Measurements from ENCODE around the gene PPP1R16B.

PPP1R16B gene

GRCh38 chr20:38892091-38892981 lies 86.8 kb downstream of the PPP1R16B start:
- FAIRE-seq (no peak), DNase-seq (ENCODE audit: insufficient read length, low spot score) (no peak)

GRCh38 chr20:38893056-38893564 lies 87.6 kb downstream of the PPP1R16B start:
- DNase-seq (ENCODE audit: insufficient read length, low spot score) (no peak), FAIRE-seq (peak; percentile 62)

DNA sequence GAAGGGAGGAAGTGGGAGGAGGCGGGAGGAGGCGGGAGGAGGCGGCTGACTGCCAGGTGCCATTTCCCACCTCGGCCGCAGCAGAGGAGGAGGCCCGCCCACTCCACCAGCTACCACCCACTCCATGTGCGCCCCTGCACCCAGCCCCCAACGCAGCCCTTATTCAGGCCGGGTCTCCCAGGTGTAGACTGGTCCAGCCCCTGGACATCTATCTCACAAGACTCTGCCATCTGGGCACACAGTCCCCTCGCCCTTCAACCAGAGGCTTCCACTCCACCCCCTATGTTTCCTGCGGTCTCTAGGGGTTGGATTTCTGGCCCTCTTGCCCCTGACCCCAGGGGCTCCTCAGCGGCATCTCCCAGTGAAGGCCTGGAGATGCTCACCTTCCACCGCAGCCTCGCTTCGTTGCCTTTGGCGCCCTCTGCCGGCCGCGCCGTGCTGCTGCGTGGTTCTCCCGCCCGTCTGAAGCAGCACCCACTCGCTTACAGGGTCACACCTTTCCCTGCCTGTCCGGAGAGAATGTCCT lies 88.1 kb downstream of the PPP1R16B start:
- DNase-seq (ENCODE audit: insufficient read length, low spot score): peak; percentile 95
- FAIRE-seq: peak; percentile 94

GRCh38 chr20:38894091-38894847 lies 88.8 kb downstream of the PPP1R16B start:
- peak; percentile 58 for FAIRE-seq
- no peak for DNase-seq (ENCODE audit: insufficient read length, low spot score)

GRCh38 chr20:38895098-38895949 lies 89.8 kb downstream of the PPP1R16B start:
- DNase-seq (ENCODE audit: insufficient read length, low spot score): no peak
- FAIRE-seq: peak; percentile 9

DNA sequence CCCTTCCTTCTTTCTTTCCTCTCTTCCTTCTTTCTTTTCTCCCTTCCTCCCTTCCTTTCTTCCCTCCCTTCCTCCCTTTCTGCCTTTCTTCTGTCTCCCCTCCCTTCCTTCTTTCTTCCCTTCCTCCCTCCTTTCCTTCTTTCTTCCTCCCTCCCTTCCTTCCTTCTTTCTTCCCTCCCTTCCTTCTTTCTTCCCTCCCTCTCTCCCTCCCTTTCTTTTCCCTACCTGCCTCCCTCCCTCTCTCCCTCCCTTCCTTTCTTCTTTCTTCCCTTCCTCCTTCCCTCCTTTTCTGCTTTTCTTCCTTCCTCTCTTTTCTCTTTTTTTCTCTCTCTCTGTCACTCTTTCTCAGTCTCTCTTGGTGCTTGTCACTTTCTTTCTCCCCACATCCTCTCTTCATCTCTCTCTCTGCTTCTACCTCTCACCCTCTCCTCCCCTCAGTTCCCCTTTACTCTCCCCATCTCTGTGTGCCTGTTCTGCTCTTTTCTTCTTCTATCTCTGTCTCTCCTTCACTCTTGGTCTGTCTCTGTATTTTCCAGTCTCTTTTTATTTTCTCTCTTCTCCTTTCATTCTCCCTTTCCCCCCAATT lies 90.6 kb downstream of the PPP1R16B start:
- no peak for FAIRE-seq
- DNase-seq (ENCODE audit: insufficient read length, low spot score): no peak

DNA sequence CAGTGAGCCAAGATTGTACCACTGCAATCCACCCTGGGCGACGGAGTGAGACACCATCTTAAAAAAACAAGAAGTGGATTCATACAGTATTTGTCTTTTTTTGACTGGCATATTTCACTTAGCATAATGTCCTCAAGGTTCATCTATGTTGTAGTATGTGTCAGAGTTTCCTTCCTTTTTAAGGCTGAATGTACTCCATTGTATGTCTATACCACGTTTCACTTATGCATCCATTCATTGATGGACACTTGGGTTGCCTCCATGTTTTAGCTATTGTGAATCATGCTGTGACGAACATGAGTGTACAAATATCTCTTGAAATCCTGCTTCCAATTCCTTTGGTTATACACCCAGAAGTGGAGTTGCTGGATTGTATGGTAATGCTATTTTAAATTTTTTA lies 91.8 kb downstream of the PPP1R16B start:
- peak; percentile 62 for FAIRE-seq

GRCh38 chr20:38900606-38901005 lies 95.1 kb downstream of the PPP1R16B start:
- FAIRE-seq (peak; percentile 76), DNase-seq (ENCODE audit: insufficient read length, low spot score) (no peak)

More for the DNA sequence above, 91.8 kb downstream of the PPP1R16B start:
- DNase-seq (ENCODE audit: insufficient read length, low spot score): no peak

- no peak for FAIRE-seq
- DNase-seq (ENCODE audit: insufficient read length, low spot score): no peak
Observed at GRCh38 chr20:38902601-38903000, 97.1 kb downstream of the PPP1R16B start.

- DNase-seq (ENCODE audit: insufficient read length, low spot score) (no peak), FAIRE-seq (no peak)
Observed at GRCh38 chr20:38903335-38903734, 97.8 kb downstream of the PPP1R16B start.

GRCh38 chr20:38905375-38905774 lies 99.9 kb downstream of the PPP1R16B start:
- no peak for FAIRE-seq
- DNase-seq (ENCODE audit: insufficient read length, low spot score): no peak

GRCh38 chr20:38907918-38908677 lies 102.6 kb downstream of the PPP1R16B start:
- FAIRE-seq (no peak), DNase-seq (ENCODE audit: insufficient read length, low spot score) (no peak)

GRCh38 chr20:38915355-38915754 lies 109.9 kb downstream of the PPP1R16B start:
- DNase-seq (ENCODE audit: insufficient read length, low spot score) (no peak), FAIRE-seq (no peak)

- no peak for DNase-seq (ENCODE audit: insufficient read length, low spot score)
- no peak for FAIRE-seq
Observed at GRCh38 chr20:38917657-38918056, 112.2 kb downstream of the PPP1R16B start.

GRCh38 chr20:38918172-38918571 lies 112.7 kb downstream of the PPP1R16B start:
- FAIRE-seq: peak; percentile 46
- DNase-seq (ENCODE audit: insufficient read length, low spot score): no peak

- DNase-seq (ENCODE audit: insufficient read length, low spot score) (no peak), FAIRE-seq (no peak)
Observed at GRCh38 chr20:38919683-38920082, 114.2 kb downstream of the PPP1R16B start.

- DNase-seq (ENCODE audit: insufficient read length, low spot score) (no peak), FAIRE-seq (peak; percentile 51)
Observed at GRCh38 chr20:38920411-38920810, 114.9 kb downstream of the PPP1R16B start.

DNA sequence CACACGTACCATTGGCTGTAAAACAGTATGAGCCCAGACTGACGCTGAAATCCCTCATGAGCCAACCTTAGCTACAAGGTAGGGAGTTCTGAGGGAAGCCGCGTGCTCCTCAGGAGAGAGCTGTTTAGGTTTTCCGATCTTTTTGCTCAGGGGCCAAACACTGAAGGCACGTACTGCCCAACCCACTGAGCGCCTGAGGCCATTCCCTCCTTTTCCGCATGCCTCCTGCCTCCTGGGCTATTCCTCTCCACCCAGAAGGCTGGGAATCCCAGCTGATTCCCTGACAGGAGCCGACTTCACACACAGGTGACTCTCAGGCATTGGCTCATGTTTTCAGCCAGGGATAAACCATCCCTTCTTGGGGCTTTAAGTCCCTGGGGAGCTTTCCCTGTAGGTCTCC lies 115.4 kb downstream of the PPP1R16B start:
- no peak for DNase-seq (ENCODE audit: insufficient read length, low spot score)
- no peak for FAIRE-seq

GRCh38 chr20:38924718-38925117 lies 119.2 kb downstream of the PPP1R16B start:
- DNase-seq (ENCODE audit: insufficient read length, low spot score): no peak
- FAIRE-seq: peak; percentile 36
